DND-41 (cell line): Measurements from ENCODE around the gene DDX39B.
"Not testable (repeated sequence)": the region's sequence is repeated elsewhere in the genome, so short reads cannot be mapped to it uniquely, and the experiment has no call there.

Experiments
- CTCF ChIP-seq: IDR thresholded peaks from 2 replicates; pipeline ENCODE4 v1.5.1; 2012; ENCODE audit warnings: borderline replicate concordance, low read length, moderate library complexity, mild to moderate bottlenecking; ENCODE audit not compliant: poor library complexity, severe bottlenecking; ENCODE audit errors: extremely low read depth
- EZH2 ChIP-seq: IDR thresholded peaks from 3 replicates; pipeline ENCODE4 v1.6.1; 2012; ENCODE audit warnings: borderline replicate concordance, low read depth, mild to moderate bottlenecking, moderate library complexity, low read length, inconsistent platforms; ENCODE audit not compliant: severe bottlenecking

GRCh38 chr6:31487674-31488073 lies 54.1 kb downstream of the DDX39B start:
- TF ChIP-seq CTCF, EZH2: not testable (repeated sequence)
